Testis (tissue), 2 donors: ENCODE results near the gene SYNPR.

ENCODE experiments used
- POLR2A ChIP-seq: fragments of 450-650 bp; IDR thresholded peaks from one replicate; pipeline ENCODE4 v1.6.1; 2017; ENCODE audit warnings: antibody characterized with exemption, mild to moderate bottlenecking, moderate library complexity
- TF ChIP-seq, protein P1 (sequence below), 3 experiments: fragments of 450-650 bp in 2 of 3; fragments of 200-600 bp in 1 of 3; sonication (generic) in 1 of 3; IDR thresholded peaks; one replicate each; pipeline ENCODE4 v1.5.1; 2016 to 2019; ENCODE audit warnings: antibody characterized with exemption in 3 of 3, mild to moderate bottlenecking in 2 of 3, moderate library complexity in 1 of 3

DNA sequence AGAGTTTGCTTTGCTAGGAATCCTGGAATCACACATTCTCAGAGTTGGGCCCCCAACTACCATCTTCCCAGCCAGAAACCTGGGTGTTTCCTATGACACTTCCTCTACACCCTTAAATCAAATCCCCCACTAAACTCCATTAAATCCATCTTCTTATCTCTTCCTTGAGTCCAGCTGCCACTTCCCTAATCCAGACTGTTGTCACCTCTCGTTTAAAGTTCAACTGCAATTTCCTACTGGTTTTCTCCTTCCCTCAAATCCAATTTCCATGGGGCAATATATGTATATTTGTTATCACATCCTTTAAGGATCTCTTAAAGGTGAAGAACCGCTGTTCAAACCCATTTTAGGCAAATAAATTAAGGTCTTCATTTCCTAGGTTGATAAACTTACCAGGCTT, 300.8 kb downstream of the SYNPR start:
- no peak for TF ChIP-seq POLR2A
- TF ChIP-seq, protein P1, sequence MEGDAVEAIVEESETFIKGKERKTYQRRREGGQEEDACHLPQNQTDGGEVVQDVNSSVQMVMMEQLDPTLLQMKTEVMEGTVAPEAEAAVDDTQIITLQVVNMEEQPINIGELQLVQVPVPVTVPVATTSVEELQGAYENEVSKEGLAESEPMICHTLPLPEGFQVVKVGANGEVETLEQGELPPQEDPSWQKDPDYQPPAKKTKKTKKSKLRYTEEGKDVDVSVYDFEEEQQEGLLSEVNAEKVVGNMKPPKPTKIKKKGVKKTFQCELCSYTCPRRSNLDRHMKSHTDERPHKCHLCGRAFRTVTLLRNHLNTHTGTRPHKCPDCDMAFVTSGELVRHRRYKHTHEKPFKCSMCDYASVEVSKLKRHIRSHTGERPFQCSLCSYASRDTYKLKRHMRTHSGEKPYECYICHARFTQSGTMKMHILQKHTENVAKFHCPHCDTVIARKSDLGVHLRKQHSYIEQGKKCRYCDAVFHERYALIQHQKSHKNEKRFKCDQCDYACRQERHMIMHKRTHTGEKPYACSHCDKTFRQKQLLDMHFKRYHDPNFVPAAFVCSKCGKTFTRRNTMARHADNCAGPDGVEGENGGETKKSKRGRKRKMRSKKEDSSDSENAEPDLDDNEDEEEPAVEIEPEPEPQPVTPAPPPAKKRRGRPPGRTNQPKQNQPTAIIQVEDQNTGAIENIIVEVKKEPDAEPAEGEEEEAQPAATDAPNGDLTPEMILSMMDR (IDR thresholded peaks at IDR 0.05): no peak
